K562 (cell line): ENCODE data around the gene TOR1B. TPM values are rescaled to one million over a fixed set of nuclear protein-coding genes. Genes with fewer than 3 reads are reported as not detected.

Source experiments
- E2F4 ChIP-seq: sonication (generic); formaldehyde crosslinking; IDR thresholded peaks from 2 replicates; pipeline ENCODE4 v1.8.0; 2022; ENCODE audit warnings: mild to moderate bottlenecking, low read depth, missing genetic modification reagents
- ELF2 ChIP-seq: fragments of 250-450 bp; sonication (Bioruptor Pico); IDR thresholded peaks from 2 replicates; pipeline ENCODE4 v1.5.0; 2021; ENCODE audit warnings: mild to moderate bottlenecking
- GABPB2 ChIP-seq: fragments of 250-450 bp; sonication (Bioruptor Pico); conservative IDR thresholded peaks from 2 replicates; pipeline ENCODE4 v1.5.1; 2021; ENCODE audit warnings: mild to moderate bottlenecking
- HDAC1 ChIP-seq, 2 experiments: fragments of 450-650 bp; IDR thresholded peaks; 2 replicates each; pipeline ENCODE4 v1.6.1; 2016 to 2017; ENCODE audit warnings: inconsistent platforms in 1 of 2, mild to moderate bottlenecking in 1 of 2, moderate library complexity in 1 of 2
- HDAC3 ChIP-seq: fragments of 450-650 bp; IDR thresholded peaks from 2 replicates; pipeline ENCODE4 v1.6.1; 2018; ENCODE audit warnings: borderline replicate concordance, mild to moderate bottlenecking, moderate library complexity; ENCODE audit not compliant: partially characterized antibody
- HNRNPLL ChIP-seq: fragments of 200-400 bp; formaldehyde crosslinking; IDR thresholded peaks from 2 replicates; pipeline ENCODE4 v1.6.1; 2017; ENCODE audit warnings: low read length, low read depth, mild to moderate bottlenecking; ENCODE audit not compliant: poor library complexity, severe bottlenecking
- HNRNPUL1 ChIP-seq: fragments of 200-400 bp; formaldehyde crosslinking; IDR thresholded peaks from 2 replicates; pipeline ENCODE4 v1.6.1; 2017; ENCODE audit warnings: low read length
- ILK ChIP-seq: fragments of 450-650 bp; IDR thresholded peaks from 2 replicates; pipeline ENCODE4 v1.6.1; 2016; ENCODE audit warnings: missing genetic modification characterization, low read depth, mild to moderate bottlenecking, missing compliant biosample characterization, moderate library complexity, borderline replicate concordance
- JUND ChIP-seq, 2 experiments: IDR thresholded peaks; 2 replicates in 1 of 2; 3 replicates in 1 of 2; pipeline ENCODE4 v1.6.1; 2011; ENCODE audit warnings: borderline replicate concordance in 2 of 2, low read depth in 2 of 2, low read length in 2 of 2, improper control_type of control experiment in 1 of 2, missing biosample characterization in 1 of 2, missing genetic modification characterization in 1 of 2, missing genetic modification reagents in 1 of 2
- KDM1A ChIP-seq, 2 experiments: fragments of 450-650 bp; IDR thresholded peaks; 2 replicates each; pipeline ENCODE4 v1.6.1; 2016; ENCODE audit warnings: mild to moderate bottlenecking in 2 of 2
- NR3C1 ChIP-seq: sonication (generic); formaldehyde crosslinking; IDR thresholded peaks from 2 replicates; pipeline ENCODE4 v1.8.1; 2022; ENCODE audit warnings: missing genetic modification reagents
- PKNOX1 ChIP-seq: fragments of 450-650 bp; IDR thresholded peaks from 2 replicates; pipeline ENCODE4 v1.6.1; 2016
- SOX6 ChIP-seq: fragments of 450-650 bp; IDR thresholded peaks from 2 replicates; pipeline ENCODE4 v1.6.1; 2014; ENCODE audit warnings: mild to moderate bottlenecking
- TCF7 ChIP-seq: sonication (generic); IDR thresholded peaks from 2 replicates; pipeline ENCODE4 v1.6.1; 2016; ENCODE audit warnings: antibody characterized with exemption, borderline replicate concordance
- ZFP36 ChIP-seq: fragments of 150-350 bp; IDR thresholded peaks from 2 replicates; pipeline ENCODE4 v1.6.1; 2018; ENCODE audit warnings: low read length, low read depth; ENCODE audit not compliant: partially characterized antibody
- ZNF3 ChIP-seq: fragments of 250-450 bp; sonication (Bioruptor Pico); IDR thresholded peaks from 2 replicates; pipeline ENCODE4 v1.5.0; 2021; ENCODE audit warnings: mild to moderate bottlenecking, moderate library complexity
- ZNF583 ChIP-seq: fragments of 250-450 bp; sonication (Bioruptor Pico); IDR thresholded peaks from 2 replicates; pipeline ENCODE4 v1.4.0; 2020
- ZNF76 ChIP-seq: fragments of 250-450 bp; sonication (Bioruptor Pico); IDR thresholded peaks from 2 replicates; pipeline ENCODE4 v1.4.0; 2020; ENCODE audit warnings: mild to moderate bottlenecking, moderate library complexity, borderline replicate concordance
- ZNF778 ChIP-seq: fragments of 450-650 bp; formaldehyde crosslinking; IDR thresholded peaks from 2 replicates; pipeline ENCODE4 v1.4.0; 2020; ENCODE audit warnings: mild to moderate bottlenecking, moderate library complexity
- ZNF79 ChIP-seq: fragments of 250-450 bp; sonication (Bioruptor Pico); IDR thresholded peaks from 2 replicates; pipeline ENCODE4 v1.4.0; 2020; ENCODE audit warnings: low read depth, mild to moderate bottlenecking, moderate library complexity
- polyA plus RNA-seq, 8 experiments: library from polyadenylated mRNA; depleted of rRNA in 4 of 8; stranded (reverse) in 5 of 8; unstranded in 3 of 8; fragments of >200 nt; fragmentation: Nextera tagmentation in 2 of 8; fragmentation: Illumina TruSeq in 1 of 8; extraction: Ambion mirVana in 2 of 8; extraction: Trizol in 1 of 8; gene quantifications; 2 replicates each; pipeline versions ENCODE4 v1.2.1 to v1.2.3, GENCODE V29; 2011 to 2014; ENCODE audit warnings: inconsistent platforms in 1 of 8, missing spikeins in 1 of 8
- total RNA-seq, 7 experiments: library from RNA; depleted of rRNA in 6 of 7; stranded (reverse); fragments of >200 nt in 6 of 7; fragmentation: Illumina TruSeq in 2 of 7; extraction: Trizol in 2 of 7; gene quantifications; 2 replicates each; pipeline versions ENCODE4 v1.2.1 to v1.2.3, GENCODE V29; 2011 to 2021; ENCODE audit warnings: low replicate concordance in 1 of 7
- TF ChIP-seq, protein P1 (sequence below): fragments of 150-350 bp; conservative IDR thresholded peaks from 2 replicates; pipeline ENCODE4 v1.6.1; 2014; ENCODE audit warnings: low read length
- TF ChIP-seq, protein P2 (sequence below): fragments of 250-450 bp; sonication (Bioruptor Pico); IDR thresholded peaks from 2 replicates; pipeline ENCODE4 v1.8.0; 2022; ENCODE audit warnings: inconsistent platforms

Gene TOR1B
- total and polyA plus RNA-seq, 9 of the 15 experiments (the other 6 are each of a cell fraction or from before 2014, with no cell fraction given): 4.2 to 36.5 (median 24.6) TPM

- TF ChIP-seq ZNF76 (no peak; the same call in 1 of the 2 replicates), ZNF778 (CRISPR knock-in tag) (no peak), HDAC1 (IDR thresholded peaks at IDR 0.05) (peak in 1 of 2 experiments; percentile 99; a peak in 3 of 4 replicates), ZNF79 (CRISPR knock-in tag) (no peak), ZNF583 (peak; percentile 93; the same call in 1 of the 2 replicates), TCF7 (peak; percentile 46; the same call in 1 of the 2 replicates), ZNF3 (CRISPR knock-in tag) (no peak), HDAC3 (no peak), HNRNPLL (peak; percentile 41), KDM1A (IDR thresholded peaks at IDR 0.05) (no peak; a peak in 1 of 4 replicates), E2F4 (CRISPR knock-in tag) (peak; percentile 73), PKNOX1 (peak; percentile 18; the same call in 1 of the 2 replicates), JUND (IDR thresholded peaks at IDR 0.05; ENCODE audit: borderline replicate concordance, low read depth, low read length) (peak; percentile 27; the same call in 1 of the 2 replicates), JUND (tag; IDR thresholded peaks at IDR 0.05; ENCODE audit: borderline replicate concordance, low read depth, low read length) (peak; percentile 49; the same call in 1 of the 3 replicates), GABPB2 (CRISPR knock-in tag) (no peak), NR3C1 (CRISPR knock-in tag) (no peak), HNRNPUL1 (no peak), SOX6 (peak; percentile 71), ILK (no peak), ZFP36 (no peak), ELF2 (CRISPR knock-in tag) (peak; percentile 98)
- TF ChIP-seq, protein P1, sequence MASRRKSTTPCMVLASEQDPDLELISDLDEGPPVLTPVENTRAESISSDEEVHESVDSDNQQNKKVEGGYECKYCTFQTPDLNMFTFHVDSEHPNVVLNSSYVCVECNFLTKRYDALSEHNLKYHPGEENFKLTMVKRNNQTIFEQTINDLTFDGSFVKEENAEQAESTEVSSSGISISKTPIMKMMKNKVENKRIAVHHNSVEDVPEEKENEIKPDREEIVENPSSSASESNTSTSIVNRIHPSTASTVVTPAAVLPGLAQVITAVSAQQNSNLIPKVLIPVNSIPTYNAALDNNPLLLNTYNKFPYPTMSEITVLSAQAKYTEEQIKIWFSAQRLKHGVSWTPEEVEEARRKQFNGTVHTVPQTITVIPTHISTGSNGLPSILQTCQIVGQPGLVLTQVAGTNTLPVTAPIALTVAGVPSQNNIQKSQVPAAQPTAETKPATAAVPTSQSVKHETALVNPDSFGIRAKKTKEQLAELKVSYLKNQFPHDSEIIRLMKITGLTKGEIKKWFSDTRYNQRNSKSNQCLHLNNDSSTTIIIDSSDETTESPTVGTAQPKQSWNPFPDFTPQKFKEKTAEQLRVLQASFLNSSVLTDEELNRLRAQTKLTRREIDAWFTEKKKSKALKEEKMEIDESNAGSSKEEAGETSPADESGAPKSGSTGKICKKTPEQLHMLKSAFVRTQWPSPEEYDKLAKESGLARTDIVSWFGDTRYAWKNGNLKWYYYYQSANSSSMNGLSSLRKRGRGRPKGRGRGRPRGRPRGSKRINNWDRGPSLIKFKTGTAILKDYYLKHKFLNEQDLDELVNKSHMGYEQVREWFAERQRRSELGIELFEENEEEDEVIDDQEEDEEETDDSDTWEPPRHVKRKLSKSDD: peak; percentile 100
- TF ChIP-seq, protein P2, sequence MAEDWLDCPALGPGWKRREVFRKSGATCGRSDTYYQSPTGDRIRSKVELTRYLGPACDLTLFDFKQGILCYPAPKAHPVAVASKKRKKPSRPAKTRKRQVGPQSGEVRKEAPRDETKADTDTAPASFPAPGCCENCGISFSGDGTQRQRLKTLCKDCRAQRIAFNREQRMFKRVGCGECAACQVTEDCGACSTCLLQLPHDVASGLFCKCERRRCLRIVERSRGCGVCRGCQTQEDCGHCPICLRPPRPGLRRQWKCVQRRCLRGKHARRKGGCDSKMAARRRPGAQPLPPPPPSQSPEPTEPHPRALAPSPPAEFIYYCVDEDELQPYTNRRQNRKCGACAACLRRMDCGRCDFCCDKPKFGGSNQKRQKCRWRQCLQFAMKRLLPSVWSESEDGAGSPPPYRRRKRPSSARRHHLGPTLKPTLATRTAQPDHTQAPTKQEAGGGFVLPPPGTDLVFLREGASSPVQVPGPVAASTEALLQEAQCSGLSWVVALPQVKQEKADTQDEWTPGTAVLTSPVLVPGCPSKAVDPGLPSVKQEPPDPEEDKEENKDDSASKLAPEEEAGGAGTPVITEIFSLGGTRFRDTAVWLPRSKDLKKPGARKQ (CRISPR knock-in tag): no peak
Observed at GRCh38 chr9:129823935-129824601, 21.1 kb downstream of the TOR1B start, which contains the start of gene TOR1A (continued).
